Stimulated activated CD4-positive, alpha-beta T cell treated with anti-CD3 and anti-CD28 coated beads, TNF-alpha, amount 100 ng/mL, for 4 hours (primary cell): ENCODE results near the gene CYB5R4.

Source experiments
- DNase-seq, 3 experiments: peaks; one replicate each; pipeline ENCODE4 v3.0.0-alpha.2; 2020; ENCODE audit warnings: low read depth in 3 of 3

Gene CYB5R4

GRCh38 chr6:83859410-83860358, at the start of gene CYB5R4:
Gene CYB5R4 (plus strand): TSS chr6:83859689. CDS start chr6:83859783, 94 bp downstream.
- peak; percentile 79 to 88 (median 85) for DNase-seq

GRCh38 chr6:83812595-83812994, 46.9 kb upstream of the CYB5R4 start:
- DNase-seq: no peak

- no peak for DNase-seq
Observed at GRCh38 chr6:83815631-83816272, 43.7 kb upstream of the CYB5R4 start.

GRCh38 chr6:83822629-83823169, 36.8 kb upstream of the CYB5R4 start:
- DNase-seq: no peak

- no peak for DNase-seq
Observed at GRCh38 chr6:83824388-83824801, 35.1 kb upstream of the CYB5R4 start.

GRCh38 chr6:83824831-83825230, 34.7 kb upstream of the CYB5R4 start:
- no peak for DNase-seq

GRCh38 chr6:83827050-83827449, 32.4 kb upstream of the CYB5R4 start:
- DNase-seq: no peak

GRCh38 chr6:83838727-83839126, 20.8 kb upstream of the CYB5R4 start:
- DNase-seq: no peak

GRCh38 chr6:83844170-83844569, 15.3 kb upstream of the CYB5R4 start:
- DNase-seq: no peak

GRCh38 chr6:83846291-83846690, 13.2 kb upstream of the CYB5R4 start:
- no peak for DNase-seq

- DNase-seq: no peak
Observed at GRCh38 chr6:83847179-83847578, 12.3 kb upstream of the CYB5R4 start.

GRCh38 chr6:83849127-83849526, 10.4 kb upstream of the CYB5R4 start:
- DNase-seq: no peak

GRCh38 chr6:83849610-83850009, 9.9 kb upstream of the CYB5R4 start:
- no peak for DNase-seq

GRCh38 chr6:83852528-83853177, 6.8 kb upstream of the CYB5R4 start:
- no peak for DNase-seq

- DNase-seq: no peak
Observed at GRCh38 chr6:83853178-83854000, 6.1 kb upstream of the CYB5R4 start, which contains the start of gene RIPPLY2. Gene RIPPLY2 (plus strand): TSS chr6:83853360. CDS start chr6:83853417, 57 bp downstream.

GRCh38 chr6:83854001-83854501, 5.4 kb upstream of the CYB5R4 start:
- no peak for DNase-seq

GRCh38 chr6:83854766-83855165, 4.7 kb upstream of the CYB5R4 start:
- no peak for DNase-seq

- DNase-seq: no peak
Observed at GRCh38 chr6:83860359-83860755, 868 bp downstream of the CYB5R4 start.

GRCh38 chr6:83860782-83861495, 1.4 kb downstream of the CYB5R4 start:
- DNase-seq: no peak

- DNase-seq: no peak
Observed at GRCh38 chr6:83862776-83863471, 3.4 kb downstream of the CYB5R4 start.
